ENCODE data around the gene RAB3B. TPM values are rescaled to one million over a fixed set of nuclear protein-coding genes. Genes with fewer than 3 reads are reported as not detected.

RAB3B gene
- total RNA-seq, 4 donors from 2014 or later = under 0.01 TPM; not detected in 1

- intact Hi-C loops (cut with DNase I) = no loop called here
- 88 to 100% methylated on average over 1 of the region's 1 CpG for WGBS, 2 donors
- H3K9me3 ChIP-seq = no peaks in the 10 kb centered on the region
- no peak overlapping the region for H3K27ac ChIP-seq
- H3K4me1 ChIP-seq = no peaks in the 10 kb centered on the region
- peaks cover 0 to 40% (median 0%) of the 10 kb centered on the region in 4 donors for H3K27me3 ChIP-seq
- H3K36me3 ChIP-seq = no peaks in the 10 kb centered on the region
- no peak overlapping the region for H3K4me3 ChIP-seq
- DNase-seq = no peak
- no peak for TF ChIP-seq CTCF (IDR thresholded peaks at IDR 0.05)
- no peak for TF ChIP-seq POLR2A (IDR thresholded peaks at IDR 0.05)
These were observed 61.6 kb downstream of the RAB3B start for GRCh38 chr1:51928896-51929295.

- intact Hi-C loops (cut with DNase I) = no loop called here
- WGBS, 2 donors = 88 to 97% methylated on average over 2 of the region's 2 CpGs
- Histone ChIP-seq H3K27ac (no peak overlapping the region), H3K4me1 (no peaks in the 10 kb centered on the region), H3K36me3 (no peaks in the 10 kb centered on the region), H3K9me3 (no peaks in the 10 kb centered on the region), H3K27me3 (peaks cover 0 to 57% (median 0%) of the 10 kb centered on the region in 4 donors), H3K4me3 (no peak overlapping the region)
- TF ChIP-seq POLR2A (IDR thresholded peaks at IDR 0.05) = no peak
- no peak for TF ChIP-seq CTCF (IDR thresholded peaks at IDR 0.05)
- DNase-seq = no peak
These were observed 63.5 kb downstream of the RAB3B start for GRCh38 chr1:51927029-51927428.

- DNase-seq = no peak
- Histone ChIP-seq H3K4me1 (no peaks in the 10 kb centered on the region), H3K9me3 (no peaks in the 10 kb centered on the region), H3K27me3 (peaks cover 0 to 62% (median 0%) of the 10 kb centered on the region in 4 donors), H3K27ac (no peak overlapping the region), H3K4me3 (no peak overlapping the region), H3K36me3 (no peaks in the 10 kb centered on the region)
- 62 to 71% methylated on average over 5 of the region's 5 CpGs for WGBS, 2 donors
- intact Hi-C loops (cut with DNase I) = no loop called here
- no peak for TF ChIP-seq POLR2A (IDR thresholded peaks at IDR 0.05)
- peak in 2 of 6 experiments; percentile 11 to 23 for TF ChIP-seq CTCF (IDR thresholded peaks at IDR 0.05)
These were observed 64.2 kb downstream of the RAB3B start for GRCh38 chr1:51926171-51926812.

GRCh38 chr1:51924455-51924854 is 66.0 kb downstream of the RAB3B start:
- Histone ChIP-seq H3K27ac (no peak overlapping the region), H3K36me3 (no peaks in the 10 kb centered on the region), H3K4me3 (no peak overlapping the region), H3K27me3 (peaks cover 0 to 63% (median 0%) of the 10 kb centered on the region in 4 donors), H3K4me1 (no peaks in the 10 kb centered on the region), H3K9me3 (no peaks in the 10 kb centered on the region)
- no peak for DNase-seq
- WGBS, 2 donors = 58 to 64% methylated on average over 1 of the region's 1 CpG
- intact Hi-C loops (cut with DNase I) = no loop called here
- TF ChIP-seq POLR2A (IDR thresholded peaks at IDR 0.05) (no peak), CTCF (IDR thresholded peaks at IDR 0.05) (no peak)

- 60 to 63% methylated on average over 2 to 3 of the region's 3 CpGs for WGBS, 2 donors
- Histone ChIP-seq H3K9me3 (no peaks in the 10 kb centered on the region), H3K4me3 (no peak overlapping the region), H3K36me3 (no peaks in the 10 kb centered on the region), H3K27me3 (peaks cover 0 to 71% (median 0%) of the 10 kb centered on the region in 4 donors), H3K27ac (no peak overlapping the region), H3K4me1 (no peaks in the 10 kb centered on the region)
- DNase-seq = no peak
- TF ChIP-seq CTCF (IDR thresholded peaks at IDR 0.05) = no peak
- TF ChIP-seq POLR2A (IDR thresholded peaks at IDR 0.05) = no peak
- intact Hi-C loops (cut with DNase I) = no loop called here
These were observed 68.5 kb downstream of the RAB3B start for GRCh38 chr1:51922040-51922439.
